Skeletal muscle tissue (tissue), 4 donors: ENCODE measurements around the gene SYT14. TPM values are rescaled to one million over a fixed set of nuclear protein-coding genes. Genes with fewer than 3 reads are reported as not detected.
"Not testable (repeated sequence)": the region's sequence is repeated elsewhere in the genome, so short reads cannot be mapped to it uniquely, and the experiment has no call there.

Source experiments
- H3K27ac ChIP-seq: one replicate; pipeline ENCODE4 v1.7.0; 2013; ENCODE audit warnings: mild to moderate bottlenecking, low read depth, low read length, inconsistent platforms
- H3K27me3 ChIP-seq, 3 donors: one replicate each; pipeline ENCODE4 v1.7.0; 2013; ENCODE audit warnings: low read length in 3 of 3; ENCODE audit not compliant: control insufficient read depth in 3 of 3, insufficient read depth in 3 of 3
- H3K36me3 ChIP-seq, 3 donors: one replicate each; pipeline ENCODE4 v1.7.0; 2013; ENCODE audit warnings: low read length in 3 of 3; ENCODE audit not compliant: control insufficient read depth in 3 of 3, insufficient read depth in 3 of 3
- H3K4me1 ChIP-seq, 3 donors: one replicate each; pipeline ENCODE4 v1.7.0; 2013; ENCODE audit warnings: low read length in 3 of 3, mild to moderate bottlenecking in 3 of 3; ENCODE audit not compliant: control insufficient read depth in 3 of 3, insufficient read depth in 3 of 3
- H3K4me3 ChIP-seq, 3 donors: one replicate each; pipeline ENCODE4 v1.7.0; 2013; ENCODE audit warnings: low read length in 3 of 3
- H3K9ac ChIP-seq, 3 donors: one replicate each; pipeline ENCODE4 v1.7.0; 2013; ENCODE audit warnings: low read length in 3 of 3, mild to moderate bottlenecking in 3 of 3, moderate library complexity in 2 of 3, low read depth in 1 of 3
- H3K9me3 ChIP-seq, 3 donors: one replicate each; pipeline ENCODE4 v1.7.0; 2013; ENCODE audit warnings: low read length in 3 of 3; ENCODE audit not compliant: control insufficient read depth in 3 of 3
- total RNA-seq: library from RNA; depleted of rRNA; stranded (reverse); fragments of >200 nt; gene quantifications from one replicate; pipeline ENCODE4 v1.2.3, GENCODE V29; 2014
- donor health status: Osteomylitis.

SYT14 gene
- total RNA-seq, 1 donor from 2014 or later = under 0.01 TPM

GRCh38 chr1:209978721-209979120, 40.7 kb downstream of the SYT14 start:
- H3K4me3 ChIP-seq, H3K27ac ChIP-seq, H3K27me3 ChIP-seq, H3K9ac ChIP-seq, H3K4me1 ChIP-seq, H3K36me3 ChIP-seq, H3K9me3 ChIP-seq: not testable (repeated sequence)

- H3K4me1 ChIP-seq = no peaks in the 10 kb centered on the region
- no peak overlapping the region for H3K9ac ChIP-seq
- peaks cover 0 to 6% (median 0%) of the 10 kb centered on the region in 3 donors for H3K27me3 ChIP-seq
- H3K36me3 ChIP-seq = no peaks in the 10 kb centered on the region
- H3K9me3 ChIP-seq = no peaks in the 10 kb centered on the region
- no peak overlapping the region for H3K4me3 ChIP-seq
- no peak overlapping the region for H3K27ac ChIP-seq
Measured at GRCh38 chr1:209983953-209984352, 45.9 kb downstream of the SYT14 start.

- H3K27ac ChIP-seq = no peak overlapping the region
- no peaks in the 10 kb centered on the region for H3K9me3 ChIP-seq
- no peak overlapping the region for H3K4me3 ChIP-seq
- H3K36me3 ChIP-seq = no peaks in the 10 kb centered on the region
- peaks cover 0 to 6% (median 0%) of the 10 kb centered on the region in 3 donors for H3K27me3 ChIP-seq
- no peak overlapping the region for H3K9ac ChIP-seq
- H3K4me1 ChIP-seq = no peaks in the 10 kb centered on the region
Measured at GRCh38 chr1:209985002-209985401, 47.0 kb downstream of the SYT14 start.

GRCh38 chr1:209988706-209989105, 50.7 kb downstream of the SYT14 start:
- H3K9ac ChIP-seq = no peak overlapping the region
- H3K9me3 ChIP-seq = no peaks in the 10 kb centered on the region
- H3K27me3 ChIP-seq = peaks cover 0 to 10% (median 4%) of the 10 kb centered on the region in 3 donors
- no peaks in the 10 kb centered on the region for H3K36me3 ChIP-seq
- no peaks in the 10 kb centered on the region for H3K4me1 ChIP-seq
- H3K27ac ChIP-seq = no peak overlapping the region
- no peak overlapping the region for H3K4me3 ChIP-seq

- Histone ChIP-seq H3K27me3 (peaks cover 0 to 10% (median 4%) of the 10 kb centered on the region in 3 donors), H3K4me1 (no peaks in the 10 kb centered on the region), H3K9me3 (no peaks in the 10 kb centered on the region), H3K27ac (no peak overlapping the region), H3K9ac (no peak overlapping the region), H3K36me3 (no peaks in the 10 kb centered on the region), H3K4me3 (no peak overlapping the region)
Measured at GRCh38 chr1:209989525-209989924, 51.5 kb downstream of the SYT14 start.

GRCh38 chr1:209993061-209993830, 55.2 kb downstream of the SYT14 start:
- no peaks in the 10 kb centered on the region for H3K36me3 ChIP-seq
- no peak overlapping the region for H3K9ac ChIP-seq
- H3K27me3 ChIP-seq = peaks cover 0 to 4% (median 4%) of the 10 kb centered on the region in 3 donors
- H3K9me3 ChIP-seq = no peaks in the 10 kb centered on the region
- no peak overlapping the region for H3K4me3 ChIP-seq
- H3K27ac ChIP-seq = no peak overlapping the region
- no peaks in the 10 kb centered on the region for H3K4me1 ChIP-seq

- no peaks in the 10 kb centered on the region for H3K9me3 ChIP-seq
- peaks cover 0 to 4% (median 4%) of the 10 kb centered on the region in 3 donors for H3K27me3 ChIP-seq
- no peaks in the 10 kb centered on the region for H3K36me3 ChIP-seq
- H3K4me3 ChIP-seq = no peak overlapping the region
- no peaks in the 10 kb centered on the region for H3K4me1 ChIP-seq
- H3K9ac ChIP-seq = no peak overlapping the region
- H3K27ac ChIP-seq = no peak overlapping the region
Measured at GRCh38 chr1:209996348-209996747, 58.3 kb downstream of the SYT14 start.

- Histone ChIP-seq H3K9me3 (no peaks in the 10 kb centered on the region), H3K36me3 (no peaks in the 10 kb centered on the region), H3K4me3 (no peak overlapping the region), H3K27ac (no peak overlapping the region), H3K9ac (no peak overlapping the region), H3K27me3 (no peaks in the 10 kb centered on the region), H3K4me1 (no peaks in the 10 kb centered on the region)
Measured at GRCh38 chr1:209999005-209999404, 61.0 kb downstream of the SYT14 start.

GRCh38 chr1:210001751-210002150, 63.7 kb downstream of the SYT14 start:
- Histone ChIP-seq H3K4me3 (no peak overlapping the region), H3K36me3 (no peaks in the 10 kb centered on the region), H3K27me3 (no peaks in the 10 kb centered on the region), H3K4me1 (no peaks in the 10 kb centered on the region), H3K27ac (no peak overlapping the region), H3K9me3 (no peaks in the 10 kb centered on the region), H3K9ac (no peak overlapping the region)

- no peaks in the 10 kb centered on the region for H3K36me3 ChIP-seq
- no peaks in the 10 kb centered on the region for H3K4me1 ChIP-seq
- no peak overlapping the region for H3K27ac ChIP-seq
- H3K4me3 ChIP-seq = no peak overlapping the region
- no peaks in the 10 kb centered on the region for H3K27me3 ChIP-seq
- H3K9ac ChIP-seq = no peak overlapping the region
- no peaks in the 10 kb centered on the region for H3K9me3 ChIP-seq
Measured at GRCh38 chr1:210003501-210003900, 65.5 kb downstream of the SYT14 start.
